ENCODE results near the gene MYCL.

Gene MYCL, protein sequence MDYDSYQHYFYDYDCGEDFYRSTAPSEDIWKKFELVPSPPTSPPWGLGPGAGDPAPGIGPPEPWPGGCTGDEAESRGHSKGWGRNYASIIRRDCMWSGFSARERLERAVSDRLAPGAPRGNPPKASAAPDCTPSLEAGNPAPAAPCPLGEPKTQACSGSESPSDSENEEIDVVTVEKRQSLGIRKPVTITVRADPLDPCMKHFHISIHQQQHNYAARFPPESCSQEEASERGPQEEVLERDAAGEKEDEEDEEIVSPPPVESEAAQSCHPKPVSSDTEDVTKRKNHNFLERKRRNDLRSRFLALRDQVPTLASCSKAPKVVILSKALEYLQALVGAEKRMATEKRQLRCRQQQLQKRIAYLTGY

DNA sequence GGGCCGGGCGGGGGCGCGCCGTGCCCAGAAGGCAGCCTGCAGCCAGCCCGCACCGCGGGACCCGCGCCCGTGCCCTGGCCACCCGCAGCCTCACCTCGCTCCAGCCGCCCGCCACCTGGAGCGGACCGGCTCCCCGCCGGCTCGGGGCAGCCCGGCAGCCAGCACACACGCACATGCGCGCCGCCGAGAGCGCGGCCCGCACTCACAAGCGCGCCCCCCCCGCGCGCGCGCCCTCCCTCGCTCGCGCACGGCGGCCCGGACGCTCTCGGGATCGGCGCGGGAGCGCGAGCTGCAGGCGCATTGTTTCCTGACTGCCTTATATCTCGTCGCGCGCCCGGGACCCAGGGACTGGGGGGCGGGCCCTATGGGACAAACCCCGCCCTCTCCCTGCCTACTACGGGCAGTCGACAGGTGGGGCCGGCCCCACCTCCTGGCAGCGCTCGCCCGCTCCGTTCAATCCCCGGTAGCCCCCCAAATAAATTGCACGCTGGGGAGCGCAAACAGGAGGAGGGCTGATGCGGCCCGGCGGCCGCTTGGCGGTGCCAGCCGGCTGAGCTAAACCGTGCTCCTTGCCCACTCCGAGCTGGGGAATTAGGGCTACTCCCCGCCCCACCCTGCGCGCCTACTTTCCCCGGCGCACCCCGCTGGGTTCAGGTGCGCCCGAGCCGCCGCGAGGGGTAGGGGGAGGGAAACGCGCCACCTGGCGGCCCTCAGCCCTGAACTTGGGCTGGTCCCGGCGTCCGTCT is at the start of gene MYCL:
Gene MYCL, minus strand, starts transcription at position 204 of the 746 bp plus-strand sequence. CDS start 483 bp downstream, outside the sequence.
- DNase-seq: peak; percentile 47

DNA sequence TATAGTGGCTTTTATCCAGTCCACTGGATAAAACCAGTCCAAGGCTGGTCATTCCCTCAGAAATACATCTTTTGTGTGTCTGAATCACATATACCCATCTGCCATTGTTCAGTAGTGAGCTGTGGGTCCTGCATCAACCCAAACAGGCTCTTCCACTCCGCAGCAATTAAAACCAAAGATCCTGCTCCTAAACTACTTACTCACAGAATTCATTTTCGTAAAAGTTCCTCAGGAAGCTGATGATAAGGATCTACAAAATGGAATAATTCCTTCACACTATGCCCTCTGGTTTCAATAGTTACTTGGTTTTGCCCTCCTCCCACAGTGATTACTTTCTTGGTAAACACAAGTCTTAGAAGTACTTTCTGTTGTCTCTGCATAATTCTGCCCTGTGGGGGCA is 48.2 kb upstream of the MYCL start:
- DNase-seq: no peak

DNA sequence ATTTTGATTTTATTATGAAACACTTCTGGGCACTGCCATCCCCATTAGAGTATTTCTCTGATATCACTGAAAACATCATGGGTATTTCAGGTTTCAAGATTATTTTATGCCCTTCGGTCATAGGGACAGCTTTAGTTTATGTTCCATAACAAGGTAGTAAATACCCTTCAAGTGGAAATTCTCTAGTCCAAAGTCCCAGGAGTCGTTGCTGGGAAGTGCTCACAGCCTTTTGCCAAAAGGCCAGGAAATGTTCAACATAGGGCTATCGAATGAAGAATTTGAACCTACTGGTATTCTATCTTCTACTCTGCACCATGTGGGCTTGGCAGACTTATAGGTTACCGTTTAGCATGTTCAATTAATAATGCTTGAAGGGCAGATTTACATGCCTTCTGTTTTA is 45.5 kb upstream of the MYCL start:
- DNase-seq: no peak

DNA sequence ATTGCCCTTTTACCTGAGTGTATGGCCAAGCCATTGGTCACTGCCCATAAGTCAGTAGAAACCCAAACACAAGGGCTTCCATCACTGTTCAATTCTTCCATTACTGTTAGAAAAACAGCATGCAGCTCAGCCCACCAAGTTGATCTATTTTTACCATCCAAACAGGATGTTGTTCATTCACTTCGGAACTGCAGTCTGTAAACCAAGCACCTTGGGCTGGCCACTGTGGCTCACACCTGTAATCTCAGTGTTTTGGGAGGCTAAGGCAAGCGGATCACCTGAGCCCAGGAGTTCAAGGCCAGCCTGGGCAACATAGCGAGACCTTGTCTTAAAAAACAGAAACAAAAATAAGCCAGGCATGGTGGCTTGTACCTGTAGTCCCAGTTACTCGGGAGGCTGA is 44.5 kb upstream of the MYCL start:
- no peak for DNase-seq

DNA sequence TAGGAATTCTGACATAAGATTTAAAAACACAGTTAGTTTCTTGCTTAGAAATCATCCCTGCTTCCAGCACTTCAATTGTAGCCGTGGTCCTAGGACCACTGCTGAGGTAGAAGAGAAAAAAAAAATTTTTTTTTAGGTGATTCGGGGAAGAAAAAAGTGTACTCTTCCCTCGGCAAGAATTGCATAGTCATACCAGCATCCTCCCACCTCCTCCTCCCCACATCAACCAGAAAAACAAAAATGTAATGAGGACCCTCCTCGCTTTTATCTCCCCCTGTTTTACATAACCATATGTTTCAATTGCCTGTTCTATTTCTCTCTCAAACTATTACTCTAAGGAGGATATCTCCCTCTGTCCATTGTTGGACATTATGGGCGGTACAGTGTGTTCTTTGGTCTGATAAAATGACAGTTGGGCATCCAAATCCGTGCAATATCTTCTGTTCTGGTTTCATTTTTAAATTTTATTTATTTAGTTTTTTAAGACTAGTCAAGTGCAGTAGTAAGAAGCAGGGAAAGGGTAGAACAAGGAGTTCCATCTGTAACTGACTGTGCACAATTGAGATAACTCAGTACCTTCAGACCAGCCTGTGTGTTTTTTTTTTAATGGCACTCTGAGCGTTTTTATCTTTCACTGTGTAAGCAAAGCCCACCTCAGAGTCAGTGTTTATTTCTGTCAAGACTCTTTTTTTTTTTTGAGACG is 42.8 kb upstream of the MYCL start:
- no peak for DNase-seq

DNA sequence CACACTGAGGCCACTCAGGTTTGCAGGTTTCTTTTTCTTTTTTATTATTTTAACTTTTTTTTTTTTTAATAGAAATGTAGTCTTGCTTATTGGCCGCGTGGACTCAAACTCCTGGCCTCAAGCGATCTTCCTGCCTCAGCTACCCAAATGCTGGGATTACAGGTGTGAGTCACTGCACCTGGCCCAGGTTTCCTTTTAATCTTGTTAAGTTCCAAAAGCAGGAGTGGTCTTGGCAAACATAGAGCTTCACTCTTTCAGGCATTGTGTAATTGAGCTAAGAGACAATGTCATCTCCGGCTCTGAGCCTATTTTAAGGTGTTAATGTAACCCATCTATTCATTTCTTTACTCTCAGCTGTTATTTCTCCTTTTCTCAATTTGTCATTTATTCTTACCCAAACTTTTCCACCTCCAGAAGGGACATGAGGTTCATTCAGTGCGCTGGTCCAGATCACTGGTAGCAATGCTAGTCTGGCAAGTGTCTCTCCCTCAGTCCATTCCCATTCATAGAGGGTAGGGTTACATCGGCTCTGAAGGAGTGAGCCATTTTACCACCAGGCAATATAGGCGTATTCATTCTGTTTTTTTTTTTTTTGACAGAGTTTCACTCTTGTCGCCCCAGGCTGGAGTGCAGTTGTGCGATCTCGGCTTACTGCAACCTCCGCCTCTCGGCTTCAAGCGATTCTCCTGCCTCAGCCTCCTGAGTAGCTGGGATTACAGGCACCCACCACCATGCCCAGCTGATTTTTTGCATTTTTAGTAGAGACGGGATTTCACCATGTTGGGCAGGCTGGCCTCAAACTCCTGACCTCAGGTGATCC is 42.0 kb upstream of the MYCL start:
- no peak for DNase-seq

DNA sequence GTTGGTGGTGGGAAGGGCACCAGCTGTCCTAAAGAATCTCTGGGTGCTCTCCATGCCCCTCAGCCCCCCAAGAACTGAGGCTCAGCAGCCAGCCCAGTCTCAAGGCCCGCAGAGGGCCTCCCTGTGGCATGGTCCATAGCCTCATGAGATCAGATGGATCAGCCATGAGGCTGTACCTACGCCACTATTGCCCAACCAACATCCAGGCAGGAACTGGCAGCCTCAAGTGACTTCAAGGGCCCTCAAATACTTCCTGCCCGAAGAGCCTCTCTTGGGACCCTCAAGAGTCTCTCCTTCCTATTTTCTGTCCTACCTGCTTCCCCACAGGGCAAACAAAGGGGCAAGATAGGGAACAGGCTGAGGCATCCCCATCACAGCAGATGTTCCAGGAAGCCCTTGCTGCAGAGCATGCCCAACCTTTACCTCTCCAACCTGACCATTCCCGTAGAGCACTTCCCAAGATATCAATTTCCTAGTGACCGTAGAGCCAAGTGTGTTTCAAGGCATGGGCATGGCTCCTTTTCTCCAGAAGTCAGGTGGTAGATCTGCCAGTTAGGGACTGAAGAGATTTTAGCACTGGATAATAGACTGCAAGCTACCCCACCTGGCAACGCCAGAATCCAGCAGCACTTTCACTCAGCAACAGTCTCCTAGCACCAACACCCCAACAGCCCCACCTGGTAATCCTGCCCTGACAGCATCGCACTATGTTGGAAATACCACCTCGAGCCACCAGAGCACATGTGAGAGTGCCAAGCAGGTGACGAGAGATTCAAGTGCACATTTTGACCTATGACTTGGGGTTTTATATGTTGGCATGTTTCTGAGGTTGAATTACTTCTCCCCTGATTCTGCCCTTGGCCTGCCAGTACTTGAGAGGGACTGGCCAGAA is 39.5 kb upstream of the MYCL start:
- no peak for DNase-seq

DNA sequence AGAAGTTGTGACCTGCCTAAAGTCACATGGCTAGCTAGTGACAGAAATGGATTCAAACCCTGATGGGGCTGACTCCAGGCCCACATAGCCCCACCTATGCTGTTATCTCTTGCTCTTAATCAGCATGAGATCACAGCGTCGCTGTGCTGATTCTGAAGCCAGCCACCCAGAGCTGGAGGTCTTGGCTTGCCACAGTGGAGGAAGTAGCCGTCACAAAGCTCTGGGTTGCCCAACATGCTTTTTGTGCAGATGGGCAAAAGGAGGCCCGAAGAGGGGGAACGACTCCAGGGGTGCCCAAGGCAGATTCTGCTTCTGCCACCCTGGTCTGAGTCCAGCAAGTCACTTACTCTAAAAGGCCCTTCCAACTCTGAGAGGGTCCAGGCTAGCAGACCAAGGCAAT is 38.5 kb upstream of the MYCL start:
- DNase-seq: no peak

DNA sequence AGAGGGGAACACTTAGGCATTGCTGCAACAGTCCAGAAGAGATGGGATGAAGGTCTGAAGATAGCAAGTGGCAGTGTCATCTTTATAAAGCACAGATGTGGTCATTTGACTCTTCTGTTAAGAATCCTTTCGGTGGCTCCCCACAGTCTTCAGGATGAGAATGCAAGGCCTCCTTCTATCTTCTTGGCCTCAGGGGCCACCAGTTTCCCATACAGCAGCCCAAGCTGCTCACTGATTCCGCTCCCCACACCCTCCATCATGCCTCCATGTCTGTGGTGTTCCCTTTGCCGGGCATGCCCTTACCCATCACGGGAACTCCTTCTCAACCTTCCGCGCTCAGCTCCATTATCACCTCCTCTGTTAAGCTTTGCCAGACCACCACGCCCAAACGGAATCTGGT is 37.1 kb upstream of the MYCL start:
- no peak for DNase-seq

DNA sequence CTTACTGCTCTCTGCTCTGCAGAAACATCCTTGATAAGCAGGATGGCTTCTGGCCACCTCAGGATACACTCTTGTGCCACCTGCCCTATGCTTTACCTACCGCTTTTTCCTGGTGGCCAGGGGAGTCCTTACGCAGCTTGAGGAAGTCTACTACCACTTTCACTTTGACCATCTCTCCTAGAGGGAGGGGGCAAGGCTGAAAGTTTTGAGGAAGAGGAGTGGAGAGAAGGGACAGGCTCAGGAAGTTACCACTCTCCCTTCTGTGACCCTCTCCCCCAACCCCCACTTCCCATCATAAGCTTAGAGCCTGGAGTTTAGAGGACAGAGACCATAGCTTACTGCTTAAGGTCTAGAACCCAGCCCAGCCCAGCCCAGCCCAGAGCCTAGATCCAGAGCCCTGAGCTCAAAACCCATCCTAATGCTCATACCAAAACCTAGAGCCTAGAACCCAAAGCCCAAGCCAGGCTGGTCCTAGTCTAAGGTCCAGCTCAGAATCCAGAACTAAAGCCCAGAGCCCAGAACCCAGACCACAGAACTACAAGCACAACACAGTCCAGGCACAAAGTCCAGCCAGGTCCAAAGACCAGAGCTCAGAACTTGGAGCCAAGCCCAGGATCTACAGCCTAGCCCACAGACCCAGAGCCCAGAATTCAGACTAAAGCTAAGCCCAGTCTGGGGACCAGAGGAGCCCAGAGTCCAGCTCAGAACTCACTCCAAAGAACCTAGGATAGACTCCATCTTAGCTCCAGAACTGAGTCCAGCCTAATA is 35.2 kb upstream of the MYCL start:
- DNase-seq: no peak

DNA sequence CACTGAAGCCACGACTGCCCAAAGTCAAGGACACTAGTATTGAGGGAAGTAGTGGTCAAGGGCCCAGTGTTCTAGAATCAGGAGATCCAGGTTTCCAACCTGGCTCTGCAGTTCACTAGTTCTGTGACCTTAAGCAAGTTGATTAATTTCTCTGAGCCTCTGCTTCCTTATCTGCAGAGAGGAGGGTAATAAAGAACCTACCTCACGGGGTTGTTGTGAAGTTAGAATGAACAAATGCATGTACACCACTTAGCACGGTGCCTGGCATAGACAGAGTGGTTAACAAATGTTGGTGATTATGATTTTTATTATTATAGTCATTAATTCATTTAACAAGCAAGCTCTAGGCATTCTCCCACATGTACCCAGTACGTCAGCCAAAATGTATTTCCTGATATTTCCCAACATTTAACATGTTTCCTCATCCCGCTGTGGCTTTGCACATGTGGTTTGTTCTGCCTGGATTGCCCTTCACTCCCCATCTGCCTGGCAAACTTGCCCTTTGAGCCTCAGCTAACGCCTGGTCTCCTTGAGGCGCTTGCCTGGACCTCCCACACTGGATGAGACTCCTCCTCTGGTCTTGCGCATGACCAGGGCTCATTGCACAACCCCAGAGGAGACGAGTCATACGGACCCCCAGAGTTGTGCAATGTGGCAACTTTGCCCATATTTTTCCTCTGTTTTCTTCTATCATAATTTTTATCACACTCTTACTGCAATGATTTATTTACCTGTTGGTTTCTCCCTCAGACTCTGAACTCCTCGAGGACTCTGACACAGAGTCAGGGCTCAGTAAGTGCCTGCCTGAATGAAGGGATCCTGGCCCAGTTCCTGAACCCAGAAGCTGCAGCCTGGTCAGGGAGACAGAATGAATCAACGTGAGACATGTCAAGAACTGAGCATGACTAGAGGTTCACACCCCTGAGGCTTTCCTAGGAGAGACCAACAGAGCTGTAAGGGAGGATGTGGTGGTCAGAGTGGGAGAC is 32.5 kb upstream of the MYCL start:
- DNase-seq: peak; percentile 93

DNA sequence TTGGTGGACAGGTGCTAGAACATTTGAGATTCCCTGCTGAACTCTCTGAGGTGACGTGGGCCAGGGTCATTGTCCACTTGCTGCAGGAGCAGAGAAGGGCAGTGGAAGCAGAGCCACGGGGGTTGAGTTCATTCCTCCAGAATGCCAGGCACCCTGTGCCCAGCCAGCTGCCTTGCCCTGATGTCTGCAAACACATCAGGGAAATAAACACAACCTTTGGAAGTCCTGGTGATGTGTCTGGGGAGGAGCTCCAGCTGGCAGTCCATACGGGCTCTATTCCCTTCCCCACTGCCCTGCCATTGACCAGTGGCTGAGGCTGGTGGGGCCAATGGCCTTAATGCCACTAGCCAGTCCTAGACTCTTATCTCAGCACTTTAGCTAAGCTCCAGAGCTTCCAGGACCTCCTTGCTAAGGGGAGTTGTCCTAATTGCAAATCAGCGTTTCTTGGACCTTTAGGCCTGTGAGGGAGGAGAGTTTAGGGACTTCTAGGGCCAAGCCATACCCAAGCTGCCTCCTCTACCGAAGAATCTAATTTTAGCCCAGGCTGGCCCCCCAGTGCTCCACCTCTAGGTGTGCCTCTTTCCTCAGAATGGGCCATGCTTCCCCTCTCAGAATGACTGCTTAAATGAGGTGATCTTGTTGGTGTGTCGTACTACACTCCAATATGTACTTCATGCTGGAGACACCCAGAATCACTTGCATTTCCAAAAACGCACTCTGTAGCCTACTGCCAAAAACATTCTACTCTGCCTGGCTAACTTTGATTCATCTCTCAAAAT is 27.3 kb upstream of the MYCL start:
- no peak for DNase-seq

DNA sequence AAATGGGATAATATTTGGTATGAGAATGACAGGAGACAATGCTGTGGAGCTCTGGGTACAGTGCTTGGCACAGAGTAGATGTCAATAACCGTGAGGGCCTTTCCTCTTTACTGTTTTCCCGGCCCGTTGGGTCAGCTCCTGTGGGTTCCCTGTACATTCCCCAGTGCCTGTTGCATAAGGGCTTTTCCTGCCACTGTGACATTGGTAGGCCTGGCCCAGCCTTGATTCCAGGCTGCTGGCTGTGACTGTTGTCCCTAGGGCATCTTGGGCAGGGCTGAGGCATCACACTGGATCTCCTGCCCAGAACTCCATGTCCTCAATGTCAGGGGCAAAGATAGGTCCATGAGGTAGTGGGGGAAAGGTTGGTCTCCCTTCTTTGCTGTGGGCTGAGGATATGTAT is 25.8 kb upstream of the MYCL start:
- DNase-seq: no peak

DNA sequence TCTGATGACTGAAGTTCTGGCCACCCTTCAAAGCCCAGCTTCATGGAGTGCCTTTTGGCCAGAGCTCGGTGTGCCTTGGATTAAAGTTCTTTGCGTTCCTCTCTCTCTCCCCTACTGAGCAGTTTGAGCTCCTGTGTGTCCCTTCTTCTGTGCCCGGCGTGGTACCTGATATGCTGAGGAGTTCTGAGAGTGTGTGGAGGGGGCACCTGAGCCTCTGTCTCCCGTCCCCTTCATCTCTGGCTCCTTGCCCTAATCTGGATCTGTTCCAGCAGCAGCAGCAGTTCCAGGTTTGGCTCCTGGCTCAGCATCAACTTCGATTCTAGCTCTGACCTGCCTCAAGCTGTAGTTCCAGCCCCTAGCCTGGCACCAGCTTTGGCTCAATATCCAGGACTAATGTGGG is 25.1 kb upstream of the MYCL start:
- DNase-seq: no peak

DNA sequence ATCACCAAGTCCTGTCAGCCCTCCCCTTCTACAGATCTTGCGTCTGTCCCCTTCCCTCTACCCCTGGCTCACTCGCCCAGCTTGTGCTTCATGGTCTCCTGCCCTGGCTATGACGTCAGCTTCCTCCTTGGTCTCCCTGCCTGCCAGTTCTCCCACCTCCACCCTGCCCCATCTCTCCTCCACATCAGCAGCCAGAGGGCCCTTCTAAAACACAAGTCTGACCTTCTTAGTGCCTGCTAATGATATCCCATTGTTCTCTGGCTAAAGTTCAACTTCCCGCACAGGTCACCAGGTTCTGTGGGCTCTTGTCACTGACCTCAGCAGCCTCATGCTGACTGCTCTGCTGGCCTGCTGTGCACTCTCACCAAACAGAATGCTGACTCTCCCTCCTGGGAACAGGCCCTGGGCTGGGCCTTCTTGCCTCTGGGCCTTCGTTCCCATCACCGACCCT is 24.7 kb upstream of the MYCL start:
- peak; percentile 27 for DNase-seq

DNA sequence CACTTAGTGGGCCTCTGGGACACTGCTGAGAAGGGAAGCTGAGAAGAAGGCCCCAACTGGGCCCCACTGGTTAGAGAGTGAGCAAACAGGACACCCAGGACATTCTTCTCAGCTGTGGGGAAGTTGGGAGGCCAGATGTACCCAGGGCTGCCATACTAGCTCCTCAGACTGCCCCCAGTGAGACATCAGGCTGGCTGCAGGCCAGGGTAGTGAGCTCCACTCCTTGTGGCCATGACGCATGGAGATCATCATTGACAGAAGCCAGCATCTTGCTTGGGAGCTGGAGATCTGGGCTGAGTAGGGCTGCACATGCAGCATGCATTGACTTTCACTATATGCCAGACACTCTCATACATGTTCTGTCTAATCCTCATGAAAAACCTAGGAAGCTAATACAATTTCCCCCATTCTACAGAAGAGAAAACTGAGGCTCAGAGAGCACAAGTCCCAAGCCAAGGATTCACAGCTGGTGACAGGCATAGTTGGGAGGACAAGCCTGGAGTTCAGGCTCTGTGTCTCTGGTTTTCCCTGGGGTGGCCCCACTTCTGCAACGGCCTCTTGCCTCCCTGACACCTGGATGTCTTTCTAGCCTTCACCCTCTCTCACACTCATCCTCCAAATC is 24.1 kb upstream of the MYCL start:
- DNase-seq: peak; percentile 27

DNA sequence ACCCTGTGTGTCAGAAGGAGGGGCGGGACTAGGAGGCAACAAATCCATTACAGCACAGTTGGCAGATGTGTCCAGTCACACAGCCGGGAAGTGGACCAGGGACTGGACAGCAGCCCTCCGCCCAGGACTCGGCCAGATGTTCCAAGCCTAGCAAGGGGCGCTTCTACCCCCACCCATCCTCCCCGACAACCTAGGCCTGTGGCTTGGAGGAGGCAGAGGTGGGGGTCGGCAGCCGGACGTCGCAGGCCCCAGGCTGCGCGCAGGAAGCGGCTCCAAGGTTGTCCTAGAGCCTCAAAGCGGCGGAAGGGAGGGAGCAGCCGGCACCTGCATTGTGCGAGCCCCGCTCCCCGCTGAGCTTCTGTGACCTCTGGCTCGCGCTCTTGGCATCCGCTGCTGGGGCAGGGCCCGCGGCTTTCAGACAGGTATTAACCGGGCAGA is 20.6 kb upstream of the MYCL start:
- no peak for DNase-seq

DNA sequence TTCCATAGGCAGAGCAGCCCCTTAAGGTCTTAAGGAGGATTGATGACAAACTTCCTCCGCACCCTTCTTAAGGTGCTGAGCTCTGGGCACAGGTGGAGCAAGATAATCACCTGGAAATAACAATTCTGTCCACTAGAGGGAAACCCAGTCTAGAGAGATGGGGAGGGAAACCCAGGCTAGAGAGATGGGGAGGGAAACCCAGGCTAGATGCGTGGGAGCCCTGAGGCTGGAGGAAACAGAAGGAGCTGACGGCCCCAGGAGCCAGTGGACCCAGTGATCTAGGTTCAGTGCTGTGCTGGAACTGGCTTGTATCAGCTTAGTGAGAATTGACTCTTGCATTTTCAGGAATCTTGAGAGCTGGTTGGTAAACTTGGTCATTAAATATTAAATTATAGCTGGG is 17.8 kb upstream of the MYCL start:
- peak; percentile 42 for DNase-seq
